OCI-LY1 (cell line): ENCODE measurements around the gene CD93.

ENCODE experiments used
- EZH2 ChIP-seq: fragments of 200-600 bp; sonication (generic), shearing (Covaris generic); IDR thresholded peaks from 2 replicates; pipeline ENCODE4 v1.8.0; 2017; ENCODE audit warnings: borderline replicate concordance, mixed run types, mild to moderate bottlenecking, antibody characterized with exemption, low read length, moderate library complexity, mixed read lengths
- TF ChIP-seq, protein P1 (sequence below): fragments of 200-600 bp; sonication (generic), shearing (Covaris generic); IDR thresholded peaks from 2 replicates; pipeline ENCODE4 v1.5.1; 2017; ENCODE audit warnings: mild to moderate bottlenecking, antibody characterized with exemption, low read length, moderate library complexity, mixed read lengths

DNA sequence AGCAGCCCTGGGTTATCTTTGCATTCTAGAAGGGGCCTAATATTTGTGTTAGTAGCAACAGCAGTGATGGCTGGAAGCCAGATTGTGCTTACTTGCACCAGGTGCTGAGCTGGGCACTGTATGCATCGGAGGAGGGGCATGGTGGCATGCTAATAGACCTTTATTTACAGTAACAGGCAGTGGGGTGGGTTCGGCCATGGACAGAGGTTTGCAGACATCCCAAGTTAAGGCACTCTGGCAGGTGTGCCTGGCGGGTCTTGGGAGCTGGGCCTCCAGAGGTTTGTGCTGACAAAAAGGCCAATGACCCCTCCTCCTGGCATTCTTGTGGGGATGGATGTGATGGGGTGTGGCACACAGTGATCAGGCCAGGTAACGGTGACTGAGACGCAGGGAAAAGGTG is 39.0 kb upstream of the CD93 start:
- TF ChIP-seq, protein P1, sequence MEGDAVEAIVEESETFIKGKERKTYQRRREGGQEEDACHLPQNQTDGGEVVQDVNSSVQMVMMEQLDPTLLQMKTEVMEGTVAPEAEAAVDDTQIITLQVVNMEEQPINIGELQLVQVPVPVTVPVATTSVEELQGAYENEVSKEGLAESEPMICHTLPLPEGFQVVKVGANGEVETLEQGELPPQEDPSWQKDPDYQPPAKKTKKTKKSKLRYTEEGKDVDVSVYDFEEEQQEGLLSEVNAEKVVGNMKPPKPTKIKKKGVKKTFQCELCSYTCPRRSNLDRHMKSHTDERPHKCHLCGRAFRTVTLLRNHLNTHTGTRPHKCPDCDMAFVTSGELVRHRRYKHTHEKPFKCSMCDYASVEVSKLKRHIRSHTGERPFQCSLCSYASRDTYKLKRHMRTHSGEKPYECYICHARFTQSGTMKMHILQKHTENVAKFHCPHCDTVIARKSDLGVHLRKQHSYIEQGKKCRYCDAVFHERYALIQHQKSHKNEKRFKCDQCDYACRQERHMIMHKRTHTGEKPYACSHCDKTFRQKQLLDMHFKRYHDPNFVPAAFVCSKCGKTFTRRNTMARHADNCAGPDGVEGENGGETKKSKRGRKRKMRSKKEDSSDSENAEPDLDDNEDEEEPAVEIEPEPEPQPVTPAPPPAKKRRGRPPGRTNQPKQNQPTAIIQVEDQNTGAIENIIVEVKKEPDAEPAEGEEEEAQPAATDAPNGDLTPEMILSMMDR = no peak
- no peak for TF ChIP-seq EZH2
